Breast epithelium (tissue), 3 donors: ENCODE results near the gene RCE1.

Experiments
- POLR2A ChIP-seq: fragments of 450-650 bp; IDR thresholded peaks from one replicate; pipeline ENCODE4 v1.6.1; 2016; ENCODE audit warnings: antibody characterized with exemption, mild to moderate bottlenecking, moderate library complexity
- POLR2AphosphoS5 ChIP-seq, 3 donors: sonication (generic); formaldehyde crosslinking; IDR thresholded peaks; one replicate each; pipeline ENCODE4 v1.6.1; 2017; ENCODE audit warnings: antibody characterized with exemption in 3 of 3
- TF ChIP-seq, protein P1 (sequence below), 3 donors: fragments of 450-650 bp; IDR thresholded peaks; one replicate each; pipeline ENCODE4 v1.5.1; 2016 to 2017; ENCODE audit warnings: antibody characterized with exemption in 3 of 3, mild to moderate bottlenecking in 3 of 3, moderate library complexity in 3 of 3

DNA sequence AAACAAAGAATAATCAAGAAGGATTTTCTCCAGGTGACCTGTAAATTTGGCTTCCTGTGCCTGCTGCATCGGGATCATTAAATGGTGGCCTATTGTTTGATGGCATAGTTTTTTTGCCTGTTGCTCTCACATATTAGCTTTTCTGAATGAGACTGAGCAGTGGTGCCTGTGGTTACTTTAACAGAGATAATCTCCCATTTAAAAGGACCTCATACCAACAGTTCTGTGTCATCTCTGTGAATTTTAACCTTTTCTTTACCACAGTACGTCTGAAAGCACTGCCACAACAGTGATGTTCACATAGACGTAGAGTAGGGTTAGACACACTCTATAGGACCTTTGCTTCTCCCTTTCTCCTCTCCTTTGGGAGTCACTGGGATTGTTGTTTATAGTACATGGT lies 22.9 kb upstream of the RCE1 start:
- TF ChIP-seq, protein P1, sequence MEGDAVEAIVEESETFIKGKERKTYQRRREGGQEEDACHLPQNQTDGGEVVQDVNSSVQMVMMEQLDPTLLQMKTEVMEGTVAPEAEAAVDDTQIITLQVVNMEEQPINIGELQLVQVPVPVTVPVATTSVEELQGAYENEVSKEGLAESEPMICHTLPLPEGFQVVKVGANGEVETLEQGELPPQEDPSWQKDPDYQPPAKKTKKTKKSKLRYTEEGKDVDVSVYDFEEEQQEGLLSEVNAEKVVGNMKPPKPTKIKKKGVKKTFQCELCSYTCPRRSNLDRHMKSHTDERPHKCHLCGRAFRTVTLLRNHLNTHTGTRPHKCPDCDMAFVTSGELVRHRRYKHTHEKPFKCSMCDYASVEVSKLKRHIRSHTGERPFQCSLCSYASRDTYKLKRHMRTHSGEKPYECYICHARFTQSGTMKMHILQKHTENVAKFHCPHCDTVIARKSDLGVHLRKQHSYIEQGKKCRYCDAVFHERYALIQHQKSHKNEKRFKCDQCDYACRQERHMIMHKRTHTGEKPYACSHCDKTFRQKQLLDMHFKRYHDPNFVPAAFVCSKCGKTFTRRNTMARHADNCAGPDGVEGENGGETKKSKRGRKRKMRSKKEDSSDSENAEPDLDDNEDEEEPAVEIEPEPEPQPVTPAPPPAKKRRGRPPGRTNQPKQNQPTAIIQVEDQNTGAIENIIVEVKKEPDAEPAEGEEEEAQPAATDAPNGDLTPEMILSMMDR (IDR thresholded peaks at IDR 0.05) = no peak
- TF ChIP-seq POLR2A = no peak
- no peak for TF ChIP-seq POLR2AphosphoS5 (IDR thresholded peaks at IDR 0.05)
